Upper lobe of left lung (tissue), 6 donors: ENCODE results near the gene CHCHD6. TPM values are rescaled to one million over a fixed set of nuclear protein-coding genes. Genes with fewer than 3 reads are reported as not detected.
A peak's percentile ranks its signal among the peaks of the same experiment; 100 is the strongest.

ENCODE experiments used
- ATAC-seq, 2 donors: fragments of 200-7000 bp; cut with Tn5 transposase; one replicate each; pipeline ENCODE4 v1.9.1; 2022; ENCODE audit warnings: mild to moderate bottlenecking in 2 of 2, moderate library complexity in 2 of 2; ENCODE audit not compliant: low FRiP score in 2 of 2
- DNase-seq, 2 donors: peaks; one replicate each; pipeline ENCODE4 v3.0.0-alpha.2; 2019 to 2020
- H3K27ac ChIP-seq, 4 donors: fragments of 200-600 bp; sonication (generic); one replicate each; pipeline ENCODE4 v1.5.1; 2016 to 2019
- H3K27me3 ChIP-seq, 4 donors: fragments of 200-600 bp; sonication (generic); one replicate each; pipeline ENCODE4 v1.5.1; 2017 to 2019
- H3K36me3 ChIP-seq, 4 donors: fragments of 200-600 bp; sonication (generic); one replicate each; pipeline ENCODE4 v1.5.1; 2016 to 2019
- H3K4me1 ChIP-seq, 4 donors: fragments of 200-600 bp; sonication (generic); one replicate each; pipeline ENCODE4 v1.5.1; 2018 to 2019
- H3K4me3 ChIP-seq, 4 donors: fragments of 200-600 bp; sonication (generic); one replicate each; pipeline ENCODE4 v1.5.1; 2017 to 2019; ENCODE audit warnings: mild to moderate bottlenecking in 2 of 4, moderate library complexity in 1 of 4
- H3K9me3 ChIP-seq, 4 donors: fragments of 200-600 bp; sonication (generic); one replicate each; pipeline ENCODE4 v1.5.1; 2018 to 2019
- CTCF ChIP-seq, 6 experiments: fragments of 450-650 bp in 4 of 6; fragments of 200-600 bp in 2 of 6; sonication (generic) in 2 of 6; IDR thresholded peaks; one replicate each; pipeline ENCODE4 v1.5.1; 2016 to 2019; ENCODE audit warnings: antibody characterized with exemption in 6 of 6
- EP300 ChIP-seq, 4 donors: sonication (generic); formaldehyde crosslinking; IDR thresholded peaks; one replicate each; pipeline ENCODE4 v1.5.1; 2017; ENCODE audit warnings: antibody characterized with exemption in 4 of 4, control low read depth in 2 of 4
- POLR2A ChIP-seq, 4 donors: fragments of 450-650 bp; IDR thresholded peaks; one replicate each; pipeline ENCODE4 v1.5.1; 2016 to 2017; ENCODE audit warnings: antibody characterized with exemption in 4 of 4, mild to moderate bottlenecking in 2 of 4
- POLR2AphosphoS5 ChIP-seq, 2 donors: sonication (generic); formaldehyde crosslinking; IDR thresholded peaks; one replicate each; pipeline ENCODE4 v1.5.1; 2017; ENCODE audit warnings: antibody characterized with exemption in 2 of 2
- WGBS, 2 donors: methylation state at CpG; one replicate each; pipeline ENCODE4 v1.1.5; 2017 to 2018; 5-methylcytosine and 5-hydroxymethylcytosine counted together
- total RNA-seq, 6 donors: library from RNA; depleted of rRNA in 4 of 6; stranded (reverse); fragments of >200 nt in 4 of 6; gene quantifications; one replicate each; pipeline versions ENCODE4 v1.1.0 to v1.2.1, GENCODE V29; 2016 to 2021
- donor health status: DM: no; HTN: no; CAD: no; lungs with moderate emphysema.
- donor health status: DM: no; HTN: yes; CAD: no; lungs with severe emphysema.

The CHCHD6 gene
- total RNA-seq, 6 donors from 2014 or later, result 16.6 to 35.6 (median 21.8) TPM

- Histone ChIP-seq H3K27me3 (no peaks in the 10 kb centered on the region), H3K4me1 (peaks cover 32 to 50% (median 46%) of the 10 kb centered on the region in 4 donors), H3K9me3 (no peaks in the 10 kb centered on the region), H3K27ac (peak overlapping the region in 3 of 4 donors; percentile 45 to 78 (median 51)), H3K36me3 (peaks cover 0 to 3% (median 0%) of the 10 kb centered on the region in 4 donors), H3K4me3 (no peak overlapping the region)
- 77 to 88% methylated on average over 5 to 14 of the region's 15 CpGs for WGBS, 2 donors
- ATAC-seq (no peak), DNase-seq (peak in 1 of 2 donors; percentile 66)
- TF ChIP-seq POLR2AphosphoS5 (IDR thresholded peaks at IDR 0.05), result no peak
- no peak for TF ChIP-seq CTCF (IDR thresholded peaks at IDR 0.05)
- no peak for TF ChIP-seq EP300 (IDR thresholded peaks at IDR 0.05)
- no peak for TF ChIP-seq POLR2A (IDR thresholded peaks at IDR 0.05)
Observed at GRCh38 chr3:127000119-127000518, 296.1 kb downstream of the CHCHD6 start.

GRCh38 chr3:127000761-127001160 lies 296.7 kb downstream of the CHCHD6 start:
- DNase-seq, result peak in 1 of 2 donors; percentile 59
- H3K4me3 ChIP-seq, result no peak overlapping the region
- no peak for ATAC-seq
- H3K36me3 ChIP-seq, result peaks cover 0 to 3% (median 0%) of the 10 kb centered on the region in 4 donors
- TF ChIP-seq CTCF (IDR thresholded peaks at IDR 0.05) (no peak), POLR2A (IDR thresholded peaks at IDR 0.05) (no peak), EP300 (IDR thresholded peaks at IDR 0.05) (no peak), POLR2AphosphoS5 (IDR thresholded peaks at IDR 0.05) (no peak)
- peak overlapping the region in 3 of 4 donors; percentile 74 to 80 (median 78) for H3K27ac ChIP-seq
- H3K27me3 ChIP-seq, result no peaks in the 10 kb centered on the region
- WGBS, 2 donors, result 80 to 95% methylated on average over 3 to 10 of the region's 12 CpGs
- H3K9me3 ChIP-seq, result no peaks in the 10 kb centered on the region
- peaks cover 30 to 47% (median 43%) of the 10 kb centered on the region in 4 donors for H3K4me1 ChIP-seq

GRCh38 chr3:127001486-127002194 lies 297.6 kb downstream of the CHCHD6 start:
- Histone ChIP-seq H3K27me3 (no peaks in the 10 kb centered on the region), H3K36me3 (peaks cover 0 to 4% (median 1%) of the 10 kb centered on the region in 4 donors), H3K4me1 (peaks cover 30 to 47% (median 43%) of the 10 kb centered on the region in 4 donors), H3K9me3 (no peaks in the 10 kb centered on the region), H3K27ac (peak overlapping the region; percentile 67 to 80 (median 76)), H3K4me3 (peak overlapping the region in 2 of 4 donors; percentile 24 to 28)
- TF ChIP-seq POLR2A (IDR thresholded peaks at IDR 0.05), result peak in 2 of 4 donors; percentile 30 to 35
- TF ChIP-seq POLR2AphosphoS5 (IDR thresholded peaks at IDR 0.05), result no peak
- WGBS, 2 donors, result 83 to 95% methylated on average over 11 to 16 of the region's 23 CpGs
- no peak for ATAC-seq
- DNase-seq, result peak in 1 of 2 donors; percentile 61

- Histone ChIP-seq H3K27ac (peak overlapping the region; percentile 67 to 80 (median 76)), H3K36me3 (peaks cover 0 to 4% (median 0%) of the 10 kb centered on the region in 4 donors), H3K4me1 (peaks cover 30 to 47% (median 43%) of the 10 kb centered on the region in 4 donors), H3K4me3 (peak overlapping the region in 2 of 4 donors; percentile 24 to 28), H3K9me3 (no peaks in the 10 kb centered on the region), H3K27me3 (no peaks in the 10 kb centered on the region)
- WGBS, 2 donors, result 42 to 60% methylated on average over 14 to 21 of the region's 26 CpGs
- DNase-seq (peak; percentile 83 to 96), ATAC-seq (peak; percentile 88 to 93)
- TF ChIP-seq POLR2AphosphoS5 (IDR thresholded peaks at IDR 0.05) (peak in 1 of 2 donors; percentile 67), EP300 (IDR thresholded peaks at IDR 0.05) (no peak), POLR2A (IDR thresholded peaks at IDR 0.05) (peak in 2 of 4 donors; percentile 4 to 63), CTCF (IDR thresholded peaks at IDR 0.05) (peak; percentile 41 to 77 (median 67))
Observed at GRCh38 chr3:127002195-127003174, 298.4 kb downstream of the CHCHD6 start.
